Measurements from ENCODE around the gene YOD1.

The YOD1 gene

GRCh38 chr1:207027206-207027777, 23.7 kb downstream of the YOD1 start:
- Histone ChIP-seq H3K27ac (ENCODE audit: low read depth, low read length) (no peak overlapping the region), H3K9ac (ENCODE audit: low read length) (no peak overlapping the region)

GRCh38 chr1:207026104-207026534, 24.9 kb downstream of the YOD1 start:
- Histone ChIP-seq H3K4me1 (ENCODE audit: control insufficient read depth, insufficient read depth, low read length) (peaks cover 6% of the 10 kb centered on the region), H3K27ac (ENCODE audit: low read depth, low read length) (no peak overlapping the region)

More at GRCh38 chr1:207027206-207027777, 23.7 kb downstream of the YOD1 start:
- no peaks in the 10 kb centered on the region for H3K36me3 ChIP-seq (ENCODE audit: control insufficient read depth, insufficient read depth, low read length)
- peaks cover 6% of the 10 kb centered on the region for H3K4me1 ChIP-seq (ENCODE audit: control insufficient read depth, insufficient read depth, low read length)
- no peaks in the 10 kb centered on the region for H3K27me3 ChIP-seq (ENCODE audit: control insufficient read depth, insufficient read depth, low read length)
- no peak overlapping the region for H3K4me3 ChIP-seq (ENCODE audit: low read length)

GRCh38 chr1:207025146-207025880, 25.7 kb downstream of the YOD1 start:
- Histone ChIP-seq H3K9ac (ENCODE audit: low read length) (no peak overlapping the region), H3K27ac (ENCODE audit: low read depth, low read length) (no peak overlapping the region), H3K4me1 (ENCODE audit: control insufficient read depth, insufficient read depth, low read length) (peaks cover 6% of the 10 kb centered on the region), H3K36me3 (ENCODE audit: control insufficient read depth, insufficient read depth, low read length) (no peaks in the 10 kb centered on the region), H3K27me3 (ENCODE audit: control insufficient read depth, insufficient read depth, low read length) (no peaks in the 10 kb centered on the region), H3K4me3 (ENCODE audit: low read length) (no peak overlapping the region)

More at GRCh38 chr1:207026104-207026534, 24.9 kb downstream of the YOD1 start:
- no peak overlapping the region for H3K9ac ChIP-seq (ENCODE audit: low read length)
- H3K27me3 ChIP-seq (ENCODE audit: control insufficient read depth, insufficient read depth, low read length): no peaks in the 10 kb centered on the region
- no peak overlapping the region for H3K4me3 ChIP-seq (ENCODE audit: low read length)
- H3K36me3 ChIP-seq (ENCODE audit: control insufficient read depth, insufficient read depth, low read length): no peaks in the 10 kb centered on the region

- Histone ChIP-seq H3K4me1 (ENCODE audit: control insufficient read depth, insufficient read depth, low read length) (peaks cover 6% of the 10 kb centered on the region), H3K36me3 (ENCODE audit: control insufficient read depth, insufficient read depth, low read length) (no peaks in the 10 kb centered on the region), H3K9ac (ENCODE audit: low read length) (no peak overlapping the region), H3K27ac (ENCODE audit: low read depth, low read length) (no peak overlapping the region), H3K27me3 (ENCODE audit: control insufficient read depth, insufficient read depth, low read length) (no peaks in the 10 kb centered on the region), H3K4me3 (ENCODE audit: low read length) (no peak overlapping the region)
These were observed 26.5 kb downstream of the YOD1 start for GRCh38 chr1:207024202-207025145.

GRCh38 chr1:207022996-207023679, 27.9 kb downstream of the YOD1 start:
- H3K4me3 ChIP-seq (ENCODE audit: low read length): no peak overlapping the region
- no peaks in the 10 kb centered on the region for H3K36me3 ChIP-seq (ENCODE audit: control insufficient read depth, insufficient read depth, low read length)
- H3K9ac ChIP-seq (ENCODE audit: low read length): no peak overlapping the region
- H3K27me3 ChIP-seq (ENCODE audit: control insufficient read depth, insufficient read depth, low read length): no peaks in the 10 kb centered on the region
- H3K4me1 ChIP-seq (ENCODE audit: control insufficient read depth, insufficient read depth, low read length): peaks cover 6% of the 10 kb centered on the region
- no peak overlapping the region for H3K27ac ChIP-seq (ENCODE audit: low read depth, low read length)

GRCh38 chr1:207021876-207022596, 29.0 kb downstream of the YOD1 start:
- Histone ChIP-seq H3K4me3 (ENCODE audit: low read length) (no peak overlapping the region), H3K27me3 (ENCODE audit: control insufficient read depth, insufficient read depth, low read length) (no peaks in the 10 kb centered on the region), H3K27ac (ENCODE audit: low read depth, low read length) (no peak overlapping the region), H3K4me1 (ENCODE audit: control insufficient read depth, insufficient read depth, low read length) (peaks cover 6% of the 10 kb centered on the region), H3K9ac (ENCODE audit: low read length) (no peak overlapping the region), H3K36me3 (ENCODE audit: control insufficient read depth, insufficient read depth, low read length) (no peaks in the 10 kb centered on the region)

GRCh38 chr1:207021139-207021861, 29.7 kb downstream of the YOD1 start:
- peaks cover 6% of the 10 kb centered on the region for H3K4me1 ChIP-seq (ENCODE audit: control insufficient read depth, insufficient read depth, low read length)
- H3K4me3 ChIP-seq (ENCODE audit: low read length): no peak overlapping the region
- no peak overlapping the region for H3K9ac ChIP-seq (ENCODE audit: low read length)
- H3K36me3 ChIP-seq (ENCODE audit: control insufficient read depth, insufficient read depth, low read length): no peaks in the 10 kb centered on the region
- H3K27ac ChIP-seq (ENCODE audit: low read depth, low read length): no peak overlapping the region
- H3K27me3 ChIP-seq (ENCODE audit: control insufficient read depth, insufficient read depth, low read length): no peaks in the 10 kb centered on the region

- Histone ChIP-seq H3K36me3 (ENCODE audit: control insufficient read depth, insufficient read depth, low read length) (no peaks in the 10 kb centered on the region), H3K27ac (ENCODE audit: low read depth, low read length) (no peak overlapping the region)
These were observed 30.3 kb downstream of the YOD1 start for GRCh38 chr1:207020709-207021107.

GRCh38 chr1:207020065-207020708, 30.8 kb downstream of the YOD1 start:
- no peak overlapping the region for H3K4me3 ChIP-seq (ENCODE audit: low read length)
- no peaks in the 10 kb centered on the region for H3K36me3 ChIP-seq (ENCODE audit: control insufficient read depth, insufficient read depth, low read length)
- H3K9ac ChIP-seq (ENCODE audit: low read length): no peak overlapping the region
- H3K27me3 ChIP-seq (ENCODE audit: control insufficient read depth, insufficient read depth, low read length): no peaks in the 10 kb centered on the region
- H3K27ac ChIP-seq (ENCODE audit: low read depth, low read length): no peak overlapping the region
- no peaks in the 10 kb centered on the region for H3K4me1 ChIP-seq (ENCODE audit: control insufficient read depth, insufficient read depth, low read length)

More at GRCh38 chr1:207020709-207021107, 30.3 kb downstream of the YOD1 start:
- H3K4me3 ChIP-seq (ENCODE audit: low read length): no peak overlapping the region
- peaks cover 4% of the 10 kb centered on the region for H3K4me1 ChIP-seq (ENCODE audit: control insufficient read depth, insufficient read depth, low read length)
- no peaks in the 10 kb centered on the region for H3K27me3 ChIP-seq (ENCODE audit: control insufficient read depth, insufficient read depth, low read length)
- H3K9ac ChIP-seq (ENCODE audit: low read length): no peak overlapping the region

- no peak overlapping the region for H3K4me3 ChIP-seq (ENCODE audit: low read length)
- H3K36me3 ChIP-seq (ENCODE audit: control insufficient read depth, insufficient read depth, low read length): no peaks in the 10 kb centered on the region
- H3K9ac ChIP-seq (ENCODE audit: low read length): no peak overlapping the region
- H3K27ac ChIP-seq (ENCODE audit: low read depth, low read length): no peak overlapping the region
- H3K27me3 ChIP-seq (ENCODE audit: control insufficient read depth, insufficient read depth, low read length): no peaks in the 10 kb centered on the region
- no peaks in the 10 kb centered on the region for H3K4me1 ChIP-seq (ENCODE audit: control insufficient read depth, insufficient read depth, low read length)
These were observed 31.3 kb downstream of the YOD1 start for GRCh38 chr1:207019661-207020060.

- Histone ChIP-seq H3K9ac (ENCODE audit: low read length) (no peak overlapping the region), H3K27me3 (ENCODE audit: control insufficient read depth, insufficient read depth, low read length) (no peaks in the 10 kb centered on the region), H3K4me1 (ENCODE audit: control insufficient read depth, insufficient read depth, low read length) (no peaks in the 10 kb centered on the region), H3K36me3 (ENCODE audit: control insufficient read depth, insufficient read depth, low read length) (no peaks in the 10 kb centered on the region), H3K27ac (ENCODE audit: low read depth, low read length) (no peak overlapping the region), H3K4me3 (ENCODE audit: low read length) (no peak overlapping the region)
These were observed 31.8 kb downstream of the YOD1 start for GRCh38 chr1:207019161-207019560.

Data from rectal smooth muscle tissue (tissue), 1 donor.